HEK293 (cell line): ENCODE results near the gene KRI1.

ENCODE experiments used
- CTCF ChIA-PET: fragments of 350-600 bp; formaldehyde crosslinking; extraction: SDS; loops from one replicate; lab custom pipeline; 2021; ENCODE audit warnings: antibody characterized with exemption; lab: Yijun Ruan, JAX
- POLR2A ChIA-PET: fragments of 300-600 bp; formaldehyde crosslinking; extraction: SDS; loops from one replicate; lab custom pipeline; 2020; ENCODE audit warnings: antibody characterized with exemption, inconsistent platforms; lab: Yijun Ruan, JAX
- H3K27ac ChIP-seq: fragments of 200-500 bp; sonication (Bioruptor generic); 2 replicates; pipeline ENCODE4 v1.5.1; 2014; ENCODE audit warnings: low read depth, low read length, control low read depth, inconsistent platforms; ENCODE audit errors: extremely low read depth
- H3K36me3 ChIP-seq, 2 experiments: fragments of 200-500 bp in 1 of 2; sonication (Bioruptor generic) in 1 of 2; 1 replicate in 1 of 2; 2 replicates in 1 of 2; pipeline ENCODE4 v1.5.1; 2014 to 2017; ENCODE audit warnings: inconsistent platforms in 2 of 2, low read length in 2 of 2; ENCODE audit not compliant: control insufficient read depth in 2 of 2, insufficient read depth in 1 of 2
- H3K4me1 ChIP-seq: fragments of 200-500 bp; sonication (Bioruptor generic); 2 replicates; pipeline ENCODE4 v1.5.1; 2014; ENCODE audit warnings: mild to moderate bottlenecking, low read length, inconsistent platforms; ENCODE audit not compliant: control insufficient read depth, insufficient read depth
- H3K4me3 ChIP-seq: 2 replicates; pipeline ENCODE4 v1.5.1; 2011; ENCODE audit warnings: low read depth, mild to moderate bottlenecking, control low read depth, low read length, moderate library complexity
- H3K9me3 ChIP-seq: fragments of 200-500 bp; sonication (Bioruptor generic); 2 replicates; pipeline ENCODE4 v1.5.1; 2014; ENCODE audit warnings: low read depth, low read length, inconsistent platforms; ENCODE audit not compliant: control insufficient read depth, insufficient read depth
- GLIS2 ChIP-seq: fragments of 450-650 bp; formaldehyde crosslinking; IDR thresholded peaks from 2 replicates; pipeline ENCODE4 v1.5.1; 2016; ENCODE audit warnings: missing biosample characterization, missing genetic modification characterization
- HOXA7 ChIP-seq: sonication (generic); formaldehyde crosslinking; IDR thresholded peaks from 2 replicates; pipeline ENCODE4 v1.8.1; 2022; ENCODE audit warnings: missing genetic modification reagents, borderline replicate concordance
- KLF10 ChIP-seq: fragments of 450-650 bp; IDR thresholded peaks from 2 replicates; pipeline ENCODE4 v1.5.1; 2018; ENCODE audit warnings: missing biosample characterization, mild to moderate bottlenecking, missing genetic modification characterization
- RBAK ChIP-seq: fragments of 450-650 bp; formaldehyde crosslinking; IDR thresholded peaks from 2 replicates; pipeline ENCODE4 v1.5.1; 2016; ENCODE audit warnings: missing biosample characterization, missing genetic modification characterization
- SP7 ChIP-seq: fragments of 450-650 bp; formaldehyde crosslinking; IDR thresholded peaks from 2 replicates; pipeline ENCODE4 v1.5.1; 2016; ENCODE audit warnings: missing biosample characterization, missing genetic modification characterization
- ZNF121 ChIP-seq: fragments of 450-650 bp; formaldehyde crosslinking; IDR thresholded peaks from 2 replicates; pipeline ENCODE4 v1.5.1; 2016; ENCODE audit warnings: missing biosample characterization, missing genetic modification characterization
- ZNF148 ChIP-seq: fragments of 450-650 bp; formaldehyde crosslinking; IDR thresholded peaks from 2 replicates; pipeline ENCODE4 v1.5.0; 2017; ENCODE audit warnings: missing biosample characterization, missing genetic modification characterization, borderline replicate concordance
- ZNF169 ChIP-seq: fragments of 450-650 bp; formaldehyde crosslinking; IDR thresholded peaks from 2 replicates; pipeline ENCODE4 v1.5.1; 2016; ENCODE audit warnings: missing biosample characterization, missing genetic modification characterization
- ZNF202 ChIP-seq: fragments of 450-650 bp; formaldehyde crosslinking; IDR thresholded peaks from 2 replicates; pipeline ENCODE4 v1.5.1; 2016; ENCODE audit warnings: missing biosample characterization, missing genetic modification characterization, borderline replicate concordance
- ZNF341 ChIP-seq: fragments of 450-650 bp; formaldehyde crosslinking; IDR thresholded peaks from 2 replicates; pipeline ENCODE4; 2016; ENCODE audit warnings: low read depth, missing biosample characterization, missing genetic modification characterization
- ZNF350 ChIP-seq: fragments of 450-650 bp; formaldehyde crosslinking; IDR thresholded peaks from 2 replicates; pipeline ENCODE4 v1.5.0; 2017; ENCODE audit warnings: missing biosample characterization, mild to moderate bottlenecking, missing genetic modification characterization
- ZNF391 ChIP-seq: fragments of 450-650 bp; formaldehyde crosslinking; IDR thresholded peaks from 2 replicates; pipeline ENCODE4 v1.5.1; 2016; ENCODE audit warnings: low read depth, missing biosample characterization, missing genetic modification characterization, borderline replicate concordance
- ZNF544 ChIP-seq: fragments of 450-650 bp; formaldehyde crosslinking; IDR thresholded peaks from 2 replicates; pipeline ENCODE4 v1.5.0; 2017; ENCODE audit warnings: missing biosample characterization, missing genetic modification characterization
- ZNF548 ChIP-seq: fragments of 450-650 bp; formaldehyde crosslinking; IDR thresholded peaks from 2 replicates; pipeline ENCODE4 v1.5.1; 2016; ENCODE audit warnings: missing biosample characterization, missing genetic modification characterization
- ZNF596 ChIP-seq: fragments of 450-650 bp; IDR thresholded peaks from 2 replicates; pipeline ENCODE4 v1.5.0; 2018; ENCODE audit warnings: missing biosample characterization, mild to moderate bottlenecking, missing genetic modification characterization, moderate library complexity
- ZNF600 ChIP-seq: fragments of 450-650 bp; formaldehyde crosslinking; IDR thresholded peaks from 2 replicates; pipeline ENCODE4 v1.5.1; 2016; ENCODE audit warnings: missing biosample characterization, missing genetic modification characterization
- ZNF623 ChIP-seq: fragments of 450-650 bp; formaldehyde crosslinking; IDR thresholded peaks from 2 replicates; pipeline ENCODE4 v1.5.1; 2016; ENCODE audit warnings: missing biosample characterization, missing genetic modification characterization
- TF ChIP-seq, protein P1 (sequence below): fragments of 450-650 bp; formaldehyde crosslinking; optimal IDR thresholded peaks from 2 replicates; pipeline ENCODE3; 2016; ENCODE audit warnings: missing biosample characterization, mild to moderate bottlenecking, missing genetic modification characterization
- TF ChIP-seq, protein P2 (sequence below): fragments of 450-650 bp; formaldehyde crosslinking; IDR thresholded peaks from 2 replicates; pipeline ENCODE4 v1.5.1; 2016; ENCODE audit warnings: missing biosample characterization, missing genetic modification characterization
- TF ChIP-seq, protein P3 (sequence below): fragments of 450-650 bp; formaldehyde crosslinking; IDR thresholded peaks from 2 replicates; pipeline ENCODE4 v1.5.1; 2017; ENCODE audit warnings: missing biosample characterization, mild to moderate bottlenecking, missing genetic modification characterization, moderate library complexity
- TF ChIP-seq, protein P4 (sequence below): fragments of 450-650 bp; formaldehyde crosslinking; IDR thresholded peaks from 2 replicates; pipeline ENCODE4 v1.5.1; 2016; ENCODE audit warnings: missing biosample characterization, missing genetic modification characterization

KRI1 gene

GRCh38 chr19:10517361-10517759 lies 48.5 kb downstream of the KRI1 start, which contains the start of gene S1PR5 (continued):
- no peak for TF ChIP-seq ZNF148 (tag by site-specific recombination)
- TF ChIP-seq, protein P1, sequence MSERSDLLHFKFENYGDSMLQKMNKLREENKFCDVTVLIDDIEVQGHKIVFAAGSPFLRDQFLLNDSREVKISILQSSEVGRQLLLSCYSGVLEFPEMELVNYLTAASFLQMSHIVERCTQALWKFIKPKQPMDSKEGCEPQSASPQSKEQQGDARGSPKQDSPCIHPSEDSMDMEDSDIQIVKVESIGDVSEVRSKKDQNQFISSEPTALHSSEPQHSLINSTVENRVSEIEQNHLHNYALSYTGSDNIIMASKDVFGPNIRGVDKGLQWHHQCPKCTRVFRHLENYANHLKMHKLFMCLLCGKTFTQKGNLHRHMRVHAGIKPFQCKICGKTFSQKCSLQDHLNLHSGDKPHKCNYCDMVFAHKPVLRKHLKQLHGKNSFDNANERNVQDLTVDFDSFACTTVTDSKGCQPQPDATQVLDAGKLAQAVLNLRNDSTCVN (tag by site-specific recombination): peak; percentile 62
- peak; percentile 75 for TF ChIP-seq ZNF623
- peak; percentile 41; the same call in 1 of the 2 replicates for TF ChIP-seq ZNF341 (tag by site-specific recombination)

DNA sequence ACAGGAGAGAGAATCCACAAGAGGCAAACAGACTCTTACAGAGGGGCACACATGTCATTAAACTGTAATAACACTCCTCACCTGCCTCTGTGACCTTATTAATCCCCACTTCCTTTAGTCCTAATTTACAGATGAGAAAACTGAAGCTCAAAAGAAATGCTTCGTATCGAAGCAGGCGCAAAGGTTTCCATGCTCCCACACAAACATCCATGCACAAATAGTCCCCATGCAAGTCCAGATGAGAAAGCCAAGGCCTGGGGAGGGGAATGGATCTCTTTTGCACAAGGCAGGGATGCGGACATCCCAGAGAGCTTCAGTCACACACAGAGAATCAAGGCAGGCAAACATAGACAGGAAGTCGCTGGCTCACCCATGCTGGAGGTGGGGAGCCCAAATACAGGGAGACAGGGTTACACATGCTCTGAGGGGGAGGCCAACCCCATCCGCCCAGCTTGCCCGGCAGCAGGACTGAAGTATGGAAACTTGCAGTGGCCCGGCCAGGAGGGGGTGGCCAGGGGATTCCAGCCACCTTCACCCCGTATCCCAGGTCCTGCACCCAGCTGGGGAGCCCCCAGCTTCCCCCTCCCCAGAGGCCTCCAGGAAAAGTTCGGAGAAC lies 49.0 kb downstream of the KRI1 start:
- Histone ChIP-seq H3K9me3 (no peaks in the 10 kb centered on the region), H3K27ac (no peak overlapping the region), H3K4me1 (peaks cover 3% of the 10 kb centered on the region; the same call in 1 of the 2 replicates), H3K4me3 (peak overlapping the region; percentile 53), H3K36me3 (peaks cover 0 to 8% of the 10 kb centered on the region in 2 experiments; a peak in 1 of 3 replicates)
- TF ChIP-seq ZNF169 (tag by site-specific recombination): no peak
- TF ChIP-seq HOXA7 (CRISPR knock-in tag): no peak
- TF ChIP-seq, protein P2, sequence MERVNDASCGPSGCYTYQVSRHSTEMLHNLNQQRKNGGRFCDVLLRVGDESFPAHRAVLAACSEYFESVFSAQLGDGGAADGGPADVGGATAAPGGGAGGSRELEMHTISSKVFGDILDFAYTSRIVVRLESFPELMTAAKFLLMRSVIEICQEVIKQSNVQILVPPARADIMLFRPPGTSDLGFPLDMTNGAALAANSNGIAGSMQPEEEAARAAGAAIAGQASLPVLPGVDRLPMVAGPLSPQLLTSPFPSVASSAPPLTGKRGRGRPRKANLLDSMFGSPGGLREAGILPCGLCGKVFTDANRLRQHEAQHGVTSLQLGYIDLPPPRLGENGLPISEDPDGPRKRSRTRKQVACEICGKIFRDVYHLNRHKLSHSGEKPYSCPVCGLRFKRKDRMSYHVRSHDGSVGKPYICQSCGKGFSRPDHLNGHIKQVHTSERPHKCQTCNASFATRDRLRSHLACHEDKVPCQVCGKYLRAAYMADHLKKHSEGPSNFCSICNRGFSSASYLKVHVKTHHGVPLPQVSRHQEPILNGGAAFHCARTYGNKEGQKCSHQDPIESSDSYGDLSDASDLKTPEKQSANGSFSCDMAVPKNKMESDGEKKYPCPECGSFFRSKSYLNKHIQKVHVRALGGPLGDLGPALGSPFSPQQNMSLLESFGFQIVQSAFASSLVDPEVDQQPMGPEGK: peak; percentile 11
- TF ChIP-seq ZNF600 (tag by site-specific recombination): peak; percentile 10; the same call in 1 of the 2 replicates
- TF ChIP-seq SP7 (tag by site-specific recombination): no peak
- no peak for TF ChIP-seq ZNF391
- TF ChIP-seq, protein P3, sequence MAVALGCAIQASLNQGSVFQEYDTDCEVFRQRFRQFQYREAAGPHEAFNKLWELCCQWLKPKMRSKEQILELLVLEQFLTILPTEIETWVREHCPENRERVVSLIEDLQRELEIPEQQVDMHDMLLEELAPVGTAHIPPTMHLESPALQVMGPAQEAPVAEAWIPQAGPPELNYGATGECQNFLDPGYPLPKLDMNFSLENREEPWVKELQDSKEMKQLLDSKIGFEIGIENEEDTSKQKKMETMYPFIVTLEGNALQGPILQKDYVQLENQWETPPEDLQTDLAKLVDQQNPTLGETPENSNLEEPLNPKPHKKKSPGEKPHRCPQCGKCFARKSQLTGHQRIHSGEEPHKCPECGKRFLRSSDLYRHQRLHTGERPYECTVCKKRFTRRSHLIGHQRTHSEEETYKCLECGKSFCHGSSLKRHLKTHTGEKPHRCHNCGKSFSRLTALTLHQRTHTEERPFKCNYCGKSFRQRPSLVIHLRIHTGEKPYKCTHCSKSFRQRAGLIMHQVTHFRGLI: no peak
- TF ChIP-seq GLIS2: peak; percentile 15
- no peak for TF ChIP-seq ZNF548 (tag by site-specific recombination)
- no peak for TF ChIP-seq KLF10 (tag by site-specific recombination)
- no peak for TF ChIP-seq RBAK (tag by site-specific recombination)
- no peak for TF ChIP-seq ZNF596
- ChIA-PET CTCF (interaction anchor here (0.6 to 2.2 kb wide), 8 partner anchors 9 to 348 kb away, joined by 3 to 6 read pairs (median 3); partner anchors contain the start of gene CDKN2D), POLR2A (interaction anchor here (0.7 to 1.0 kb wide), 2 partner anchors 11 to 35 kb away, joined by 3 read pairs; no protein-coding TSS in a partner anchor)

DNA sequence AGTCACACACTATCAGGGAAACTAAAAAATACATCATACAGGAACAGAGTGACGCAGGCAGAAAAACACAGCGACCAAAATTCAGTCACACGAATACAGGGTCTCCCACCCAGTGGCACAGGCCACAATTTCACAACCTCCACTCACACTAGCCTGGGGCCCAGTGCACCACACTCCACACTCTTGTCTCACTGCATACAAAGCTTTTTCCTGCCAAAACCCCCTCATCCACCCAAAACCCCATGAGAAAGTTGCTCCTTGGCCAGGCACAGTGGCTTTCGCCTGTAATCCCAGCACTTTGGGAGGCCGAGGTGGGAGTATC lies 49.8 kb downstream of the KRI1 start:
- Histone ChIP-seq H3K4me1 (peaks cover 3% of the 10 kb centered on the region; the same call in 1 of the 2 replicates), H3K27ac (no peak overlapping the region), H3K9me3 (no peaks in the 10 kb centered on the region), H3K4me3 (no peak overlapping the region), H3K36me3 (peaks cover 0 to 8% of the 10 kb centered on the region in 2 experiments; a peak in 1 of 3 replicates)
- ChIA-PET CTCF (interaction anchor here (0.6 to 1.3 kb wide), 5 partner anchors 10 to 53 kb away, joined by 3 to 4 read pairs (median 3); partner anchors contain the start of gene CDKN2D), POLR2A (interaction anchor here (0.7 kb wide), 1 partner anchor 11 kb away, joined by 3 read pairs; no protein-coding TSS in a partner anchor)
- TF ChIP-seq ZNF202 (tag by site-specific recombination) (no peak), ZNF544 (tag by site-specific recombination) (no peak), ZNF121 (tag by site-specific recombination) (no peak), ZNF350 (tag by site-specific recombination) (no peak)
- TF ChIP-seq, protein P4, sequence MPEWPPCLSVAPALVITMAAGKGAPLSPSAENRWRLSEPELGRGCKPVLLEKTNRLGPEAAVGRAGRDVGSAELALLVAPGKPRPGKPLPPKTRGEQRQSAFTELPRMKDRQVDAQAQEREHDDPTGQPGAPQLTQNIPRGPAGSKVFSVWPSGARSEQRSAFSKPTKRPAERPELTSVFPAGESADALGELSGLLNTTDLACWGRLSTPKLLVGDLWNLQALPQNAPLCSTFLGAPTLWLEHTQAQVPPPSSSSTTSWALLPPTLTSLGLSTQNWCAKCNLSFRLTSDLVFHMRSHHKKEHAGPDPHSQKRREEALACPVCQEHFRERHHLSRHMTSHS: no peak
